ENCODE results near the gene THSD4. TPM values are rescaled to one million over a fixed set of nuclear protein-coding genes. Genes with fewer than 3 reads are reported as not detected.

Gene THSD4
- total RNA-seq, 1 experiment from 2014 or later: 0.29 TPM

DNA sequence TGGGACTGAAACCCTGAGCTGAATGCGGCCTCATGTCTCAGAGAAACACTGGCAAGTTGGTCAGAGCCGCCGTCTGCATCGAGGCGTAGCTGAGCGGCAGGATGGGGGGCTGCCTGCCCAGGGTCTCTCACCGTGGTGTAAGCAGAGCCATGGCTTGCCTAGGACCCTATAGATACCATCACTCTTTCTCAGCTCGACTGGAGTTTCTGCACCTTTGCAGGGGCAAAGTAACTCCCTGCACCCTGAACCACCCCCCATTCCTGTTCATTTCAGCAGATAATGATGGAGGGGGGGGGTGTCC is 666.6 kb downstream of the THSD4 start:
- intact Hi-C loops (cut with micrococcal nuclease; ENCODE audit: unreplicated experiment): loop anchor here (5.0 kb wide), 1 partner anchor 35 kb away; no protein-coding TSS in a partner anchor
- Histone ChIP-seq H3K36me3 (ENCODE audit: control insufficient read depth, insufficient read depth, low read length) (no peaks in the 10 kb centered on the region), H3K9me3 (no peaks in the 10 kb centered on the region), H3K27me3 (replicated peaks; ENCODE audit: control insufficient read depth, insufficient read depth, low read length) (no peaks in the 10 kb centered on the region), H3K4me3 (ENCODE audit: low read depth, low read length) (no peak overlapping the region), H3K4me1 (no peaks in the 10 kb centered on the region)
- POLR2A ChIA-PET: no interaction called here
- Mint-ChIP-seq H3K9me3 (ENCODE audit: unreplicated experiment) (no peaks in the 10 kb centered on the region), H3K36me3 (ENCODE audit: insufficient read depth, unreplicated experiment) (no peaks in the 10 kb centered on the region), H3K4me1 (ENCODE audit: low read depth, unreplicated experiment) (peaks cover 7% of the 10 kb centered on the region), H3K27me3 (ENCODE audit: insufficient read depth, unreplicated experiment) (no peaks in the 10 kb centered on the region), H3K27ac (ENCODE audit: unreplicated experiment) (no peak overlapping the region), H3K4me3 (ENCODE audit: unreplicated experiment) (no peak overlapping the region)
- TF ChIP-seq, protein P1, sequence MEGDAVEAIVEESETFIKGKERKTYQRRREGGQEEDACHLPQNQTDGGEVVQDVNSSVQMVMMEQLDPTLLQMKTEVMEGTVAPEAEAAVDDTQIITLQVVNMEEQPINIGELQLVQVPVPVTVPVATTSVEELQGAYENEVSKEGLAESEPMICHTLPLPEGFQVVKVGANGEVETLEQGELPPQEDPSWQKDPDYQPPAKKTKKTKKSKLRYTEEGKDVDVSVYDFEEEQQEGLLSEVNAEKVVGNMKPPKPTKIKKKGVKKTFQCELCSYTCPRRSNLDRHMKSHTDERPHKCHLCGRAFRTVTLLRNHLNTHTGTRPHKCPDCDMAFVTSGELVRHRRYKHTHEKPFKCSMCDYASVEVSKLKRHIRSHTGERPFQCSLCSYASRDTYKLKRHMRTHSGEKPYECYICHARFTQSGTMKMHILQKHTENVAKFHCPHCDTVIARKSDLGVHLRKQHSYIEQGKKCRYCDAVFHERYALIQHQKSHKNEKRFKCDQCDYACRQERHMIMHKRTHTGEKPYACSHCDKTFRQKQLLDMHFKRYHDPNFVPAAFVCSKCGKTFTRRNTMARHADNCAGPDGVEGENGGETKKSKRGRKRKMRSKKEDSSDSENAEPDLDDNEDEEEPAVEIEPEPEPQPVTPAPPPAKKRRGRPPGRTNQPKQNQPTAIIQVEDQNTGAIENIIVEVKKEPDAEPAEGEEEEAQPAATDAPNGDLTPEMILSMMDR (IDR thresholded peaks at IDR 0.05; ENCODE audit: insufficient read depth in 1 of 2, low read depth in 1 of 2, low read length in 1 of 2, severe bottlenecking in 1 of 2, unreplicated experiment in 1 of 2): no peak
- no TSS peak for BruUV-seq (replicated peaks)
- CTCF ChIA-PET: no interaction called here
- DNase-seq: no peak

GRCh38 chr15:71782422-71783165 is 667.3 kb downstream of the THSD4 start:
- Histone ChIP-seq H3K4me1 (no peaks in the 10 kb centered on the region), H3K9me3 (no peaks in the 10 kb centered on the region), H3K4me3 (ENCODE audit: low read depth, low read length) (no peak overlapping the region), H3K36me3 (ENCODE audit: control insufficient read depth, insufficient read depth, low read length) (no peaks in the 10 kb centered on the region), H3K27me3 (replicated peaks; ENCODE audit: control insufficient read depth, insufficient read depth, low read length) (no peaks in the 10 kb centered on the region)
- TF ChIP-seq, protein P1 (IDR thresholded peaks at IDR 0.05; ENCODE audit: insufficient read depth in 1 of 2, low read depth in 1 of 2, low read length in 1 of 2, severe bottlenecking in 1 of 2, unreplicated experiment in 1 of 2): no peak
- no TSS peak for BruUV-seq (replicated peaks)
- DNase-seq: no peak
- Mint-ChIP-seq H3K4me3 (ENCODE audit: unreplicated experiment) (no peak overlapping the region), H3K27me3 (ENCODE audit: insufficient read depth, unreplicated experiment) (no peaks in the 10 kb centered on the region), H3K36me3 (ENCODE audit: insufficient read depth, unreplicated experiment) (no peaks in the 10 kb centered on the region), H3K9me3 (ENCODE audit: unreplicated experiment) (no peaks in the 10 kb centered on the region), H3K4me1 (ENCODE audit: low read depth, unreplicated experiment) (peaks cover 7% of the 10 kb centered on the region), H3K27ac (ENCODE audit: unreplicated experiment) (no peak overlapping the region)
- intact Hi-C loops (cut with micrococcal nuclease; ENCODE audit: unreplicated experiment): loop anchor here (5.0 kb wide), 1 partner anchor 35 kb away; no protein-coding TSS in a partner anchor
- ChIA-PET POLR2A (no interaction called here), CTCF (no interaction called here)

DNA sequence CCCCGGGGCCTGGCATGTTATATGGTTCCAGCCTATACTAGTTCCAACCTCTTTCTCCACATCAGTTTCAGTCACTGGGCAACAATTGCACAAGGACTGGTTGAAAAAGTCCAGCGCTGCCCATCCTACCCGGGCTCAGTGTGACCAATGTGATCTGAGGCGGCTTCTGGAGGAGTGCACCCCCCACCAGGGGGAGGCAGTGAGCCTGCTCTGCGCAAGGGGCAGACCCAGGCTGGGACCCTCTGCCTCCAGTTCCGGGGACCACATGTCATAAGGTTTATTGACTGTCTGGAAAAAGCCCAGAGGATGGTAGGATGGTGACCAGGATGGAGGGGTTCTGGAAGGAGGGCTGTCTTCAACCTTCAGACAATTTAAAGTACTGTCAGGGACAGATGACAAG is 669.4 kb downstream of the THSD4 start:
- Histone ChIP-seq H3K9me3 (no peaks in the 10 kb centered on the region), H3K4me3 (ENCODE audit: low read depth, low read length) (no peak overlapping the region), H3K4me1 (peaks cover 11% of the 10 kb centered on the region), H3K36me3 (ENCODE audit: control insufficient read depth, insufficient read depth, low read length) (no peaks in the 10 kb centered on the region), H3K27me3 (replicated peaks; ENCODE audit: control insufficient read depth, insufficient read depth, low read length) (no peaks in the 10 kb centered on the region)
- POLR2A ChIA-PET: no interaction called here
- CTCF ChIA-PET: interaction anchor here (1.0 kb wide), 1 partner anchor 41 kb away, joined by 3 read pairs; no protein-coding TSS in a partner anchor
- H3K27ac Mint-ChIP-seq (ENCODE audit: unreplicated experiment): no peak overlapping the region
- H3K9me3 Mint-ChIP-seq (ENCODE audit: unreplicated experiment): no peaks in the 10 kb centered on the region
- no peaks in the 10 kb centered on the region for H3K36me3 Mint-ChIP-seq (ENCODE audit: insufficient read depth, unreplicated experiment)
- no TSS peak for BruUV-seq (replicated peaks)
- intact Hi-C loops (cut with micrococcal nuclease; ENCODE audit: unreplicated experiment): loop anchor here (5.0 kb wide), 1 partner anchor 37 kb away; no protein-coding TSS in a partner anchor
- peak in 1 of 2 experiments; percentile 46 for DNase-seq
- H3K4me3 Mint-ChIP-seq (ENCODE audit: unreplicated experiment): no peak overlapping the region
- no peaks in the 10 kb centered on the region for H3K27me3 Mint-ChIP-seq (ENCODE audit: insufficient read depth, unreplicated experiment)
- TF ChIP-seq, protein P1 (IDR thresholded peaks at IDR 0.05; ENCODE audit: insufficient read depth in 1 of 2, low read depth in 1 of 2, low read length in 1 of 2, severe bottlenecking in 1 of 2, unreplicated experiment in 1 of 2): peak; percentile 40 to 56
- peaks cover 3% of the 10 kb centered on the region for H3K4me1 Mint-ChIP-seq (ENCODE audit: low read depth, unreplicated experiment)
